OCI-LY7 (cell line): ENCODE results near the gene GIPC3.

Source experiments
- EZH2phosphoT487 ChIP-seq: fragments of 200-600 bp; sonication (generic); IDR thresholded peaks from 2 replicates; pipeline ENCODE4 v1.6.1; 2018; ENCODE audit warnings: low read depth, borderline replicate concordance, mild to moderate bottlenecking, mixed run types, antibody characterized with exemption, low read length, moderate library complexity, mixed read lengths
- TF ChIP-seq, protein P1 (sequence below): fragments of 200-600 bp; sonication (generic); conservative IDR thresholded peaks from 2 replicates; pipeline ENCODE4 v1.5.1; 2014; ENCODE audit warnings: mild to moderate bottlenecking, antibody characterized with exemption, low read length, moderate library complexity, mixed read lengths

GRCh38 chr19:3593156-3593555 is 7.9 kb downstream of the GIPC3 start:
- TF ChIP-seq, protein P1, sequence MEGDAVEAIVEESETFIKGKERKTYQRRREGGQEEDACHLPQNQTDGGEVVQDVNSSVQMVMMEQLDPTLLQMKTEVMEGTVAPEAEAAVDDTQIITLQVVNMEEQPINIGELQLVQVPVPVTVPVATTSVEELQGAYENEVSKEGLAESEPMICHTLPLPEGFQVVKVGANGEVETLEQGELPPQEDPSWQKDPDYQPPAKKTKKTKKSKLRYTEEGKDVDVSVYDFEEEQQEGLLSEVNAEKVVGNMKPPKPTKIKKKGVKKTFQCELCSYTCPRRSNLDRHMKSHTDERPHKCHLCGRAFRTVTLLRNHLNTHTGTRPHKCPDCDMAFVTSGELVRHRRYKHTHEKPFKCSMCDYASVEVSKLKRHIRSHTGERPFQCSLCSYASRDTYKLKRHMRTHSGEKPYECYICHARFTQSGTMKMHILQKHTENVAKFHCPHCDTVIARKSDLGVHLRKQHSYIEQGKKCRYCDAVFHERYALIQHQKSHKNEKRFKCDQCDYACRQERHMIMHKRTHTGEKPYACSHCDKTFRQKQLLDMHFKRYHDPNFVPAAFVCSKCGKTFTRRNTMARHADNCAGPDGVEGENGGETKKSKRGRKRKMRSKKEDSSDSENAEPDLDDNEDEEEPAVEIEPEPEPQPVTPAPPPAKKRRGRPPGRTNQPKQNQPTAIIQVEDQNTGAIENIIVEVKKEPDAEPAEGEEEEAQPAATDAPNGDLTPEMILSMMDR, result no peak
- no peak for TF ChIP-seq EZH2phosphoT487
